ENCODE results near the gene FSIP2. TPM values are rescaled to one million over a fixed set of nuclear protein-coding genes. Genes with fewer than 3 reads are reported as not detected.
A peak's percentile ranks its signal among the peaks of the same experiment; 100 is the strongest.

Gene FSIP2
- total RNA-seq, 6 experiments from 2014 or later = 0.06 to 0.19 (median 0.11) TPM

- DNase-seq (no peak), ATAC-seq (no peak)
- Histone ChIP-seq H3K9me3 (no peaks in the 10 kb centered on the region), H3K36me3 (no peaks in the 10 kb centered on the region), H3K4me1 (no peaks in the 10 kb centered on the region), H3K4me3 (no peak overlapping the region), H3K27me3 (no peaks in the 10 kb centered on the region), H3K27ac (no peak overlapping the region)
- intact Hi-C loops (cut with DNase I) = no loop called here
- TF ChIP-seq, protein P1, sequence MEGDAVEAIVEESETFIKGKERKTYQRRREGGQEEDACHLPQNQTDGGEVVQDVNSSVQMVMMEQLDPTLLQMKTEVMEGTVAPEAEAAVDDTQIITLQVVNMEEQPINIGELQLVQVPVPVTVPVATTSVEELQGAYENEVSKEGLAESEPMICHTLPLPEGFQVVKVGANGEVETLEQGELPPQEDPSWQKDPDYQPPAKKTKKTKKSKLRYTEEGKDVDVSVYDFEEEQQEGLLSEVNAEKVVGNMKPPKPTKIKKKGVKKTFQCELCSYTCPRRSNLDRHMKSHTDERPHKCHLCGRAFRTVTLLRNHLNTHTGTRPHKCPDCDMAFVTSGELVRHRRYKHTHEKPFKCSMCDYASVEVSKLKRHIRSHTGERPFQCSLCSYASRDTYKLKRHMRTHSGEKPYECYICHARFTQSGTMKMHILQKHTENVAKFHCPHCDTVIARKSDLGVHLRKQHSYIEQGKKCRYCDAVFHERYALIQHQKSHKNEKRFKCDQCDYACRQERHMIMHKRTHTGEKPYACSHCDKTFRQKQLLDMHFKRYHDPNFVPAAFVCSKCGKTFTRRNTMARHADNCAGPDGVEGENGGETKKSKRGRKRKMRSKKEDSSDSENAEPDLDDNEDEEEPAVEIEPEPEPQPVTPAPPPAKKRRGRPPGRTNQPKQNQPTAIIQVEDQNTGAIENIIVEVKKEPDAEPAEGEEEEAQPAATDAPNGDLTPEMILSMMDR (IDR thresholded peaks at IDR 0.05) = no peak
- TF ChIP-seq POLR2A (IDR thresholded peaks at IDR 0.05) = no peak
Measured at GRCh38 chr2:185817991-185818390, 79.4 kb downstream of the FSIP2 start.

- Histone ChIP-seq H3K27me3 (no peaks in the 10 kb centered on the region), H3K27ac (no peak overlapping the region), H3K36me3 (no peaks in the 10 kb centered on the region), H3K4me1 (no peaks in the 10 kb centered on the region), H3K4me3 (no peak overlapping the region), H3K9me3 (no peaks in the 10 kb centered on the region)
- DNase-seq (no peak), ATAC-seq (peak in 3 of 4 donors; percentile 61 to 80 (median 66))
- intact Hi-C loops (cut with DNase I) = no loop called here
- TF ChIP-seq, protein P1 (IDR thresholded peaks at IDR 0.05) = no peak
- no peak for TF ChIP-seq POLR2A (IDR thresholded peaks at IDR 0.05)
- 21% methylated on average over 3 of the region's 3 CpGs for WGBS (ENCODE audit: insufficient coverage, low coverage, low lambda C conversion rate, missing lambda C conversion rate)
Measured at GRCh38 chr2:185821467-185821866, 82.9 kb downstream of the FSIP2 start.

DNA sequence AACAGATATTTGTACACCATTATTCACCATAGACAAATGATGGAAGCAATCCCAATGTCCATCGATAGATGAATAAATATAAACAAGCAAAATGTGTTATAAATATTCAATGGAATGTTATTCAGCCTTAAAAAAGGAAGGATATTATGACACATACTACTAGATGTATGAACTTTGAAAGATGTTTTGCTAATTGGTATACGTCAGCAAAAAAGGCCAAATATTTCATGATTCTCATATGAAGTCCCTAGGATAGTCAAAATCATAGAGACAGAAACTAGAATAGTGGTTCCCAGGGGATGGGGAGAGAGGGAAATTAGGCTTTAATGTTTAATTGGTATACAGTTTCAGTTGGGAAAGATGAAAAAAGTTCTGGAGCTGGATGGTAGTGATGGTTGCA, 85.2 kb downstream of the FSIP2 start:
- no peaks in the 10 kb centered on the region for H3K36me3 ChIP-seq
- ATAC-seq (no peak), DNase-seq (no peak)
- WGBS (ENCODE audit: insufficient coverage, low coverage, low lambda C conversion rate, missing lambda C conversion rate) = 92% methylated on average over 2 of the region's 2 CpGs
- intact Hi-C loops (cut with DNase I) = no loop called here
- no peaks in the 10 kb centered on the region for H3K27me3 ChIP-seq
- TF ChIP-seq, protein P1 (IDR thresholded peaks at IDR 0.05) = no peak
- TF ChIP-seq POLR2A (IDR thresholded peaks at IDR 0.05) = no peak
- H3K4me3 ChIP-seq = no peak overlapping the region
- H3K27ac ChIP-seq = no peak overlapping the region
- no peaks in the 10 kb centered on the region for H3K9me3 ChIP-seq
- H3K4me1 ChIP-seq = no peaks in the 10 kb centered on the region

- H3K36me3 ChIP-seq = no peaks in the 10 kb centered on the region
- no peak overlapping the region for H3K27ac ChIP-seq
- no peaks in the 10 kb centered on the region for H3K9me3 ChIP-seq
- intact Hi-C loops (cut with DNase I) = no loop called here
- no peaks in the 10 kb centered on the region for H3K4me1 ChIP-seq
- no peak for ATAC-seq
- no peaks in the 10 kb centered on the region for H3K27me3 ChIP-seq
- no peak for DNase-seq
- TF ChIP-seq POLR2A (IDR thresholded peaks at IDR 0.05) = no peak
- TF ChIP-seq, protein P1 (IDR thresholded peaks at IDR 0.05) = no peak
- no peak overlapping the region for H3K4me3 ChIP-seq
Measured at GRCh38 chr2:185825557-185825956, 87.0 kb downstream of the FSIP2 start.

DNA sequence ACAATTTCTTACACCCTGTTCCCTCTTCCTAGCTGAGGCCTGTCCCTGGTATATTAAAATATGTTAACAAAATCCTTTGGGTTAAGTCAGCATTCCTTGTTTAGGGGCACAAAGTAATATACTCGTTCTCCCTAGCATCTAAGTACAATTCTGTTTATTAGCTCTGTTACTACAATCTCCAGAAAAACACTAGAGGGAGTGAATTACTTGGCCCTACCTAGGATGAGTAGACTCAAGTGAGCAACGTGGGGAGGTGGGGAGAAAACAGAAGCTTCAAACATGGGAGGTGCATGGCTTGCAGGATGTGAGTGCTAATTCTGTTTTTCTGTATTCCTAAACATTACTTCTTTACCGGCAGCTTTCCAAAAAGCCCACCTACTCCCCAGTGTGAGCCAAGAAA, 89.7 kb downstream of the FSIP2 start:
- 52% methylated on average over 3 of the region's 3 CpGs for WGBS (ENCODE audit: insufficient coverage, low coverage, low lambda C conversion rate, missing lambda C conversion rate)
- no peak for TF ChIP-seq POLR2A (IDR thresholded peaks at IDR 0.05)
- TF ChIP-seq, protein P1 (IDR thresholded peaks at IDR 0.05) = no peak
- no peaks in the 10 kb centered on the region for H3K4me1 ChIP-seq
- H3K27me3 ChIP-seq = no peaks in the 10 kb centered on the region
- ATAC-seq = no peak
- H3K36me3 ChIP-seq = no peaks in the 10 kb centered on the region
- no peak overlapping the region for H3K27ac ChIP-seq
- no peaks in the 10 kb centered on the region for H3K9me3 ChIP-seq
- H3K4me3 ChIP-seq = no peak overlapping the region
- DNase-seq = no peak
- intact Hi-C loops (cut with DNase I) = no loop called here

All from right lobe of liver (tissue), 6 donors.